Measurements from ENCODE around the gene RBMY1B. TPM values are rescaled to one million over a fixed set of nuclear protein-coding genes. Genes with fewer than 3 reads are reported as not detected.
"Not testable (repeated sequence)": the region's sequence is repeated elsewhere in the genome, so short reads cannot be mapped to it uniquely, and the experiment has no call there.

Gene RBMY1B
- not detected for total RNA-seq (2021; ENCODE audit: unreplicated experiment)
- polyA plus RNA-seq (2012; ENCODE audit: insufficient read length), result not detected
- Bru-seq, nascent RNA, result not detected
- not detected for BruChase-seq, experiment 1, labeled RNA remaining after a 2-hour chase
- BruChase-seq, experiment 2, labeled RNA remaining after a 6-hour chase, result not detected
- long read RNA-seq, result 0 reads

GRCh38 chrY:21511038-21511437, at the start of gene RBMY1B:
Gene RBMY1B (plus strand): TSS chrY:21511338. CDS start chrY:21513351, 2,013 bp downstream.
- DNase-seq (ENCODE audit: low read depth, low spot score); H3K4me1 ChIP-seq (ENCODE audit: control insufficient read depth, insufficient read depth, low read length); in situ Hi-C loops (cut with HindIII; ENCODE audit: low pct_unique_long_range_greater_than_20kb, low sequenced_read_pairs); H3K36me3 ChIP-seq (ENCODE audit: control insufficient read depth, insufficient read depth, low read length); H3K9me3 ChIP-seq (ENCODE audit: control insufficient read depth, insufficient read depth, low read depth, low read length); H3K27me3 ChIP-seq (ENCODE audit: control insufficient read depth, insufficient read depth, low read length); H3K27ac ChIP-seq (ENCODE audit: low read length); H3K4me3 ChIP-seq (ENCODE audit: low read depth in 2 of 2, low read length in 2 of 2); ATAC-seq; CTCF ChIA-PET; POLR2A ChIA-PET; BruUV-seq (replicated peaks); intact Hi-C loops (cut with micrococcal nuclease; ENCODE audit: unreplicated experiment): not testable (repeated sequence)

- DNase-seq (ENCODE audit: low read depth, low spot score); H3K9me3 ChIP-seq (ENCODE audit: control insufficient read depth, insufficient read depth, low read depth, low read length); H3K27me3 ChIP-seq (ENCODE audit: control insufficient read depth, insufficient read depth, low read length); intact Hi-C loops (cut with micrococcal nuclease; ENCODE audit: unreplicated experiment); CTCF ChIA-PET; H3K4me1 ChIP-seq (ENCODE audit: control insufficient read depth, insufficient read depth, low read length); POLR2A ChIA-PET; H3K4me3 ChIP-seq (ENCODE audit: low read depth in 2 of 2, low read length in 2 of 2); H3K36me3 ChIP-seq (ENCODE audit: control insufficient read depth, insufficient read depth, low read length); BruUV-seq (replicated peaks); ATAC-seq; in situ Hi-C loops (cut with HindIII; ENCODE audit: low pct_unique_long_range_greater_than_20kb, low sequenced_read_pairs); H3K27ac ChIP-seq (ENCODE audit: low read length): not testable (repeated sequence)
Measured at GRCh38 chrY:21462915-21463314, 48.2 kb upstream of the RBMY1B start.

DNA sequence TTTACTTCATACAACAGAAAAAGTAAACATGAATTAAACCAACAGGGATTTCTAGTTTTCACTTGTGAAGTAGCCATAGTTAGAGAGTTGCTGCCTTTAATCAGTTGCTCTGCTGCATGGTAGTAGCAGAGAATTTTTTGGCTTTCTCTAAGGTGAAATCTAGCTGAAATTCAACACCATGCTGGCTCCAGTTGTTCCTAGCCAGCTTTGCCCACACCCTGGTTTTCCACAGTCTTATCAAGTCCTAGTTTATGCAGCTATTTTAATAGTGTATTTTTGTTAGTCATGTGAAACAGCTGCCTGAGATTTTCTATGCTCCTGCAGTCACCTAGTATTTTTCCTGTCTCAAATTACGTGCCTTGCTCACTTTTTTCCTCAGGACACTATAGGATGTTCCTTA, 28.2 kb upstream of the RBMY1B start:
- no TSS peak for BruUV-seq (replicated peaks)
- CTCF ChIA-PET, result no interaction called here
- POLR2A ChIA-PET, result no interaction called here

DNA sequence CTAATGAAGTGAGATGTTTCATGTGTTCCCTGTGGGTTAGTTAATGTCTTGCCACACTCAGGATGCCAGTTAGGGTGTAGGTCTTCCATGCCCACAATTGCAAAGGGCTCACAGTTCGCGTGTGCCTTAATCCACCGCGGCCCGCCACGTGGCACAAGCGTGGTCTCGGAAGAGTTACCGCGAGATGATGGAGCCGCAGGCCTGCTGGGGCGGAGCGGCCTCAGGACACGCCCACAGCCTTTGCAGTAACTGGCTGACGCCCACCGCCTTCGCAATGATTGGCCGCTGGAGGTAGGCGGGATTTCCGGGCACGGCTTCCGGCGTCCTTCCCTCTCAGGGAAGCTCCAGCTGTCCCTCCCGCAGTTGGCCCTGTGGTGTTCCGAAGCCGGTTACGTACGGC, 23.4 kb downstream of the RBMY1B start, which contains the start of gene RBMY1A1:
TSS of gene RBMY1A1 (plus strand) at position 301 of the 400 bp plus-strand sequence. CDS start 2,013 bp downstream, outside the sequence.
- H3K27ac ChIP-seq (ENCODE audit: low read length); CTCF ChIA-PET; H3K4me1 ChIP-seq (ENCODE audit: control insufficient read depth, insufficient read depth, low read length); H3K9me3 ChIP-seq (ENCODE audit: control insufficient read depth, insufficient read depth, low read depth, low read length); in situ Hi-C loops (cut with HindIII; ENCODE audit: low pct_unique_long_range_greater_than_20kb, low sequenced_read_pairs); DNase-seq (ENCODE audit: low read depth, low spot score); BruUV-seq (replicated peaks); H3K36me3 ChIP-seq (ENCODE audit: control insufficient read depth, insufficient read depth, low read length); ATAC-seq; H3K4me3 ChIP-seq (ENCODE audit: low read depth in 2 of 2, low read length in 2 of 2); H3K27me3 ChIP-seq (ENCODE audit: control insufficient read depth, insufficient read depth, low read length); intact Hi-C loops (cut with micrococcal nuclease; ENCODE audit: unreplicated experiment); POLR2A ChIA-PET: not testable (repeated sequence)

More for the DNA sequence above, 28.2 kb upstream of the RBMY1B start:
- Histone ChIP-seq H3K4me3 (ENCODE audit: low read depth in 2 of 2, low read length in 2 of 2) (no peak overlapping the region), H3K4me1 (ENCODE audit: control insufficient read depth, insufficient read depth, low read length) (no peaks in the 10 kb centered on the region), H3K36me3 (ENCODE audit: control insufficient read depth, insufficient read depth, low read length) (no peaks in the 10 kb centered on the region), H3K27me3 (ENCODE audit: control insufficient read depth, insufficient read depth, low read length) (no peaks in the 10 kb centered on the region), H3K9me3 (ENCODE audit: control insufficient read depth, insufficient read depth, low read depth, low read length) (no peaks in the 10 kb centered on the region), H3K27ac (ENCODE audit: low read length) (no peak overlapping the region)
- no peak for TF ChIP-seq TCF7L2 (IDR thresholded peaks at IDR 0.05; ENCODE audit: low read depth, low read length)
- TF ChIP-seq, protein P1, sequence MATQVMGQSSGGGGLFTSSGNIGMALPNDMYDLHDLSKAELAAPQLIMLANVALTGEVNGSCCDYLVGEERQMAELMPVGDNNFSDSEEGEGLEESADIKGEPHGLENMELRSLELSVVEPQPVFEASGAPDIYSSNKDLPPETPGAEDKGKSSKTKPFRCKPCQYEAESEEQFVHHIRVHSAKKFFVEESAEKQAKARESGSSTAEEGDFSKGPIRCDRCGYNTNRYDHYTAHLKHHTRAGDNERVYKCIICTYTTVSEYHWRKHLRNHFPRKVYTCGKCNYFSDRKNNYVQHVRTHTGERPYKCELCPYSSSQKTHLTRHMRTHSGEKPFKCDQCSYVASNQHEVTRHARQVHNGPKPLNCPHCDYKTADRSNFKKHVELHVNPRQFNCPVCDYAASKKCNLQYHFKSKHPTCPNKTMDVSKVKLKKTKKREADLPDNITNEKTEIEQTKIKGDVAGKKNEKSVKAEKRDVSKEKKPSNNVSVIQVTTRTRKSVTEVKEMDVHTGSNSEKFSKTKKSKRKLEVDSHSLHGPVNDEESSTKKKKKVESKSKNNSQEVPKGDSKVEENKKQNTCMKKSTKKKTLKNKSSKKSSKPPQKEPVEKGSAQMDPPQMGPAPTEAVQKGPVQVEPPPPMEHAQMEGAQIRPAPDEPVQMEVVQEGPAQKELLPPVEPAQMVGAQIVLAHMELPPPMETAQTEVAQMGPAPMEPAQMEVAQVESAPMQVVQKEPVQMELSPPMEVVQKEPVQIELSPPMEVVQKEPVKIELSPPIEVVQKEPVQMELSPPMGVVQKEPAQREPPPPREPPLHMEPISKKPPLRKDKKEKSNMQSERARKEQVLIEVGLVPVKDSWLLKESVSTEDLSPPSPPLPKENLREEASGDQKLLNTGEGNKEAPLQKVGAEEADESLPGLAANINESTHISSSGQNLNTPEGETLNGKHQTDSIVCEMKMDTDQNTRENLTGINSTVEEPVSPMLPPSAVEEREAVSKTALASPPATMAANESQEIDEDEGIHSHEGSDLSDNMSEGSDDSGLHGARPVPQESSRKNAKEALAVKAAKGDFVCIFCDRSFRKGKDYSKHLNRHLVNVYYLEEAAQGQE (IDR thresholded peaks at IDR 0.05; ENCODE audit: insufficient read depth in 1 of 2, low read depth in 2 of 2, low read length in 1 of 2), result no peak
- in situ Hi-C loops (cut with HindIII; ENCODE audit: low pct_unique_long_range_greater_than_20kb, low sequenced_read_pairs), result no loop called here
- intact Hi-C loops (cut with micrococcal nuclease; ENCODE audit: unreplicated experiment), result no loop called here
- DNase-seq (ENCODE audit: low read depth, low spot score) (no peak), ATAC-seq (no peak)

DNA sequence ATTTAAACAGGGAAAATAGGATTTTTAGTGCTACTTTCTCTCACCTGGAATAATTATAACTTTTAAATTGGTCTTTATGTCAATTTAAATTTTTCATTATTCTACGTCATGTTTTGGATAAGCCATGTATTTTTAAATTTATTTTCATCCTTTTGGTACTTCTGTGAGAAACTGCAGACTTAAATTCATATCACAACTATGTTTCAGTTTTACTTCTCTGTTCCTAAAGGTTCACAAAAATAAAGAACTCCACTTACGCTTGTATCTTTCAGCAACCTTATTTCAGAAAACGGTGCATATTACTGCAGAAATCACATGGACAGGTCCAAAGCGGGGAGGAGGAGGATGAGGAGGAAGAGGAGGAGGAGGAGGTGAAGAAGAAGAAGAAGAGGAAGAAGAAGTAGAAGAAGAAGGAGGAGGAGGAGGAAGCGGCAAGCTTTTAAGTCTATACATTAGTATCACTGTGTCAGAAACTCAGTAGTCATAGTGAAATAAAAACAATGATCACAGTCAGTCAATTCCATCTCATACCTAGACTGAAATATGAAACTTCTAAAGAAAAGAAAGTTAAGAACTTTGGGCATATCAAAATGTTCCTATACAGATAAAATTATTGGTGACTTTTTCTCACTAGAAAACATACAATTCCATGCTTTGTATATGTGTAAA, 48.3 kb downstream of the RBMY1B start:
- BruUV-seq (replicated peaks); H3K27ac ChIP-seq (ENCODE audit: low read length); H3K4me1 ChIP-seq (ENCODE audit: control insufficient read depth, insufficient read depth, low read length); ATAC-seq; DNase-seq (ENCODE audit: low read depth, low spot score); H3K9me3 ChIP-seq (ENCODE audit: control insufficient read depth, insufficient read depth, low read depth, low read length); intact Hi-C loops (cut with micrococcal nuclease; ENCODE audit: unreplicated experiment); H3K27me3 ChIP-seq (ENCODE audit: control insufficient read depth, insufficient read depth, low read length); H3K4me3 ChIP-seq (ENCODE audit: low read depth in 2 of 2, low read length in 2 of 2); H3K36me3 ChIP-seq (ENCODE audit: control insufficient read depth, insufficient read depth, low read length); in situ Hi-C loops (cut with HindIII; ENCODE audit: low pct_unique_long_range_greater_than_20kb, low sequenced_read_pairs); POLR2A ChIA-PET; CTCF ChIA-PET: not testable (repeated sequence)

All from Panc1 (cell line).